NCI-H69 (cell line): ENCODE results near the gene RAB3B.
"Not testable (repeated sequence)": the region's sequence is repeated elsewhere in the genome, so short reads cannot be mapped to it uniquely, and the experiment has no call there.

ENCODE experiments used
- DNase-seq: peaks from one replicate; lab custom pipeline; 2025; lab: John Stamatoyannopoulos, UW

Gene RAB3B

GRCh38 chr1:51919684-51920083, 70.8 kb downstream of the RAB3B start:
- no peak for DNase-seq

GRCh38 chr1:51916587-51917405, 73.7 kb downstream of the RAB3B start:
- DNase-seq = no peak

GRCh38 chr1:51915951-51916350, 74.5 kb downstream of the RAB3B start:
- DNase-seq = peak; percentile 14

GRCh38 chr1:51912881-51913280, 77.6 kb downstream of the RAB3B start:
- no peak for DNase-seq

GRCh38 chr1:51910221-51911000, 80.1 kb downstream of the RAB3B start:
- no peak for DNase-seq

- no peak for DNase-seq
These were observed 82.0 kb downstream of the RAB3B start for GRCh38 chr1:51908499-51908898.

- DNase-seq = no peak
These were observed 83.3 kb downstream of the RAB3B start for GRCh38 chr1:51907079-51907702.

GRCh38 chr1:51906306-51907078, 84.0 kb downstream of the RAB3B start:
- peak; percentile 47 for DNase-seq

- no peak for DNase-seq
These were observed 88.0 kb downstream of the RAB3B start for GRCh38 chr1:51902456-51902855.

- no peak for DNase-seq
These were observed 89.3 kb downstream of the RAB3B start for GRCh38 chr1:51901151-51901550.

- no peak for DNase-seq
These were observed 91.5 kb downstream of the RAB3B start for GRCh38 chr1:51899022-51899421.

GRCh38 chr1:51898090-51898734, 92.3 kb downstream of the RAB3B start:
- DNase-seq = no peak

- DNase-seq = no peak
These were observed 92.8 kb downstream of the RAB3B start for GRCh38 chr1:51897699-51898031.

GRCh38 chr1:51894748-51895147, 95.8 kb downstream of the RAB3B start:
- DNase-seq = not testable (repeated sequence)

GRCh38 chr1:51878616-51879336, 111.7 kb downstream of the RAB3B start, which contains the start of gene NRDC:
TSS of gene NRDC (minus strand) at chr1:51878727. CDS start at chr1:51878615, 112 bp downstream.
- peak; percentile 99 for DNase-seq

GRCh38 chr1:51878308-51878615, 112.2 kb downstream of the RAB3B start:
- no peak for DNase-seq

GRCh38 chr1:51877434-51878307, 112.8 kb downstream of the RAB3B start:
- DNase-seq = peak; percentile 59

- DNase-seq = no peak
These were observed 114.7 kb downstream of the RAB3B start for GRCh38 chr1:51875836-51876235.

GRCh38 chr1:51875291-51875772, 115.2 kb downstream of the RAB3B start:
- no peak for DNase-seq

- not testable (repeated sequence) for DNase-seq
These were observed 117.2 kb downstream of the RAB3B start for GRCh38 chr1:51873270-51873669.
